Mucosa of stomach (tissue), 1 donor: ENCODE results near the gene SCAMP2.

Experiments used
- H3K27me3 ChIP-seq: one replicate; pipeline ENCODE4 v1.7.0; 2013; ENCODE audit warnings: mild to moderate bottlenecking, low read length; ENCODE audit not compliant: control insufficient read depth, insufficient read depth
- H3K36me3 ChIP-seq: one replicate; pipeline ENCODE4 v1.7.0; 2013; ENCODE audit warnings: low read length; ENCODE audit not compliant: control insufficient read depth, insufficient read depth
- H3K4me1 ChIP-seq: one replicate; pipeline ENCODE4 v1.7.0; 2013; ENCODE audit warnings: mild to moderate bottlenecking, low read length; ENCODE audit not compliant: control insufficient read depth, insufficient read depth
- H3K4me3 ChIP-seq: one replicate; pipeline ENCODE4 v1.7.0; 2013; ENCODE audit warnings: low read length
- H3K9ac ChIP-seq: one replicate; pipeline ENCODE4 v1.7.0; 2013; ENCODE audit warnings: mild to moderate bottlenecking, low read length, moderate library complexity
- H3K9me3 ChIP-seq: one replicate; pipeline ENCODE4 v1.7.0; 2013; ENCODE audit warnings: mild to moderate bottlenecking, low read length, moderate library complexity; ENCODE audit not compliant: control insufficient read depth
- donor health status: Pancreatic carcinoma.

SCAMP2 gene

DNA sequence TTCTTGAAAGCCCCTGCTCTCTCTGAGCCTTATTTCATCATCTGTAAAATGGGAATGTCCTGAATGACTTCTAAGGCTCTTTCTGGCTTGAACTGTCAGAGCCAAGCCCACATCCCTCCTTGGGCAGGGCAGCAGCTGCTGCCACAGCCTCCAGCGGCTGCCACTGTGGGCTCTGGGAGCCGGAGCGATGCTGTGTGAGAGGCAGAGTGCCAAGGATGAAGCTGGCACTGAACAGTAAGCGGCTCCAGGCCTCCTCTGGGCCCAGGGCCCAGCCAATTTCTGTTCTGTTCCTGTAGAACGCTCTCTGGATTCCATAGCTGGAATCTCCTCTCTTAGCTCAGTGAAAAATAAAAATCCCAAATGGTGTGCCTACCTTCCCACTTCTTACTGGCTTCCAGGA lies 42.3 kb downstream of the SCAMP2 start:
- peaks cover 10% of the 10 kb centered on the region for H3K4me1 ChIP-seq
- H3K27me3 ChIP-seq: peaks cover 27% of the 10 kb centered on the region
- H3K9ac ChIP-seq: no peak overlapping the region
- H3K9me3 ChIP-seq: no peaks in the 10 kb centered on the region
- no peaks in the 10 kb centered on the region for H3K36me3 ChIP-seq
- no peak overlapping the region for H3K4me3 ChIP-seq

DNA sequence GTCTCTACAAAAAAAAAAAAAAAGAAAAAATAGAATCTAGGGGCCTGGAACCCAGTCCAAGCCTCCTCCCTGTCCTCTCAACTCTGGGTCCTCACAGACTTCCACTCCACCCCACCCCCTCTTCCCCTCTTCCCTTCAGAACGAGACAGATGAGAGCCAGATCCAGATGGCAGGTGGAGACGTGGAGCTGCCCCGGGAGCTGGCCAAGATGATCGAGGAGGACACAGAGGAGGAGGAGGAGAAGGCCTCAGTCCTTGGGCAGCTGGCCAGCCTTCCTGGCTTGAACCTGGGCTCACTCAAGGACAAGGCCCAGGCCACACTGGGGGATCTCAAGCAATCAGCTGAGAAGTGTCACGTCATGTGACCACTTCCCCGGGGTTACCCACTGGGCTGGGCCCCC lies 43.2 kb downstream of the SCAMP2 start:
- Histone ChIP-seq H3K4me1 (peaks cover 10% of the 10 kb centered on the region), H3K4me3 (no peak overlapping the region)

DNA sequence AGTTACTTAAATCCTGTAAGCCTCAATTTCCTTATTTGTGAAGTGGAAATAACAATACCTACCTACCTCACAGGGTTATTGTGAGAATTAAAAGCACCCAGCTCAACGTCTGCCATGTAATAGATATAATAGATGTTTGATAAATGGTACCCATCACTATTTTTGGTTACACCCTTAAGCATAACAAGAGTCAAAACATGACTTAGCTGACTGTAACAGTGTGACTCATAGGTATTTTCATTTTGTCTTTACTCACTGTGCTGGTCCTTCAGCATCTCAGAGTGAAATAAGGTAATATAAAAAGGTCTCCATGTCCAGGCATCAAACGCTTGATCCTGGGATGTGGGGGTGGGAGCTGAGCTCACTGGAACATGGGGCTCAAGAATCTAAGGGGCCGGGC lies 43.7 kb downstream of the SCAMP2 start:
- no peaks in the 10 kb centered on the region for H3K9me3 ChIP-seq
- no peak overlapping the region for H3K9ac ChIP-seq
- H3K27me3 ChIP-seq: peaks cover 32% of the 10 kb centered on the region
- H3K4me1 ChIP-seq: peaks cover 10% of the 10 kb centered on the region
- H3K36me3 ChIP-seq: no peaks in the 10 kb centered on the region
- no peak overlapping the region for H3K4me3 ChIP-seq

More for the DNA sequence above, 43.2 kb downstream of the SCAMP2 start:
- Histone ChIP-seq H3K27me3 (peaks cover 32% of the 10 kb centered on the region), H3K9ac (no peak overlapping the region), H3K36me3 (no peaks in the 10 kb centered on the region), H3K9me3 (no peaks in the 10 kb centered on the region)

DNA sequence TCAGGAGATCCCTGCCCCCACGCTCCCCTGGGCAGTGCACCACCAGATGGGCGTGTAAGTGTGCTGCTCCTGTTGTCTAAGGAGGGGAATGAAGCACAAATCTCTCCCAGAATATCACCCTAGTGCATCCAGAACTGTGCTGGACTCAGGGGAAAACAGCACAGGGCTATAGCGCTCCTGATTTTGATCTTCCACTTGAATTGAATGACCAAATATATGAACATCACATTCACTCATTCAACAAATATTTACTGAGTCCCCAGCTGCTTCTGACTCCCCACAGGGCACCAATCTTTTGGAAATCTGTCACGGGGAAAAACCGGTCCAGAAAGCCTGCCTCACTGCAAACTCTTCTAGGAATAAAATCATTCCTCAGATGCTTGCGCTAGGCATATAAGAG lies 44.3 kb downstream of the SCAMP2 start:
- H3K27me3 ChIP-seq: peaks cover 32% of the 10 kb centered on the region
- peaks cover 10% of the 10 kb centered on the region for H3K4me1 ChIP-seq
- no peak overlapping the region for H3K4me3 ChIP-seq
- no peaks in the 10 kb centered on the region for H3K36me3 ChIP-seq
- H3K9ac ChIP-seq: no peak overlapping the region
- no peaks in the 10 kb centered on the region for H3K9me3 ChIP-seq

DNA sequence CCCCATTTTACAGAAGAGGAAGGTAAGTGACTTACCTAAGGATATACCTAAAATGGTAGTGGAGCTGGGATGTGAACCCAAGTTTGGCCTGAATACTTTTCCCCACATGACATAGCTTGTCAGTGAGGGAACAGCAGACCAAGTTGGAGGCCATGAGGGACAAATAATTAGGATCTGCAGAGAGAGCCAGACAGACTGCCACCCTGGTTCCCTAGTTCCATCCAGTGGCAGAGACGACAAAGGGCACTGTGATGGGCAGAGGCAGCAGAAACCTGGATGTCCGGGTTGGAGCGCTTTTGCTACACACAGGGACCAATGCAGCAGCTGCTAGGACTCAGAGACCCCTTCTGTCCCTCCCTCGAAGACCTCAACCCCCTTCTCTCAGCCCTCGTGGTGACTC lies 45.6 kb downstream of the SCAMP2 start:
- peaks cover 9% of the 10 kb centered on the region for H3K4me1 ChIP-seq
- H3K36me3 ChIP-seq: no peaks in the 10 kb centered on the region
- H3K9me3 ChIP-seq: no peaks in the 10 kb centered on the region
- no peak overlapping the region for H3K9ac ChIP-seq
- peaks cover 32% of the 10 kb centered on the region for H3K27me3 ChIP-seq
- H3K4me3 ChIP-seq: no peak overlapping the region

DNA sequence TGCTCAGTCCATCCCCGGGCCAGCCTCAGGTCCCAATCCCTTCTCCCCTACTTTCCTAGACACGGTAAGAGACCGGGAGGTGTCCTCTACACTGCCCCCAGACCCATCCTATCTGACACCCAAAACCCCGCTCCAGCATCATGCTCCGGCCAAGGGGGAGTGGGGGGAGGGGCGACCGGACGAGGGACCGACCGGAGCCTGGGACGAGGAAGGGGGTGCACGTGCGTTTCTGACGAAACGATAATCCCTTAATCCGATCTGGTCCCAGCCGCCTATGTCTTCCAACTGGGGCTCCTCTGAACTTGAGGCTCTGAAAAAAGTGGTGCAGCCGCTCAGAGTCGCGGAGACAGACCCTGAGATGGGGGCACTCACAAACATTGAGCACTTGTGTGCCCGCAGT lies 46.2 kb downstream of the SCAMP2 start:
- Histone ChIP-seq H3K9me3 (no peaks in the 10 kb centered on the region), H3K4me1 (peaks cover 2% of the 10 kb centered on the region), H3K27me3 (peaks cover 32% of the 10 kb centered on the region), H3K4me3 (no peak overlapping the region), H3K9ac (no peak overlapping the region), H3K36me3 (no peaks in the 10 kb centered on the region)

DNA sequence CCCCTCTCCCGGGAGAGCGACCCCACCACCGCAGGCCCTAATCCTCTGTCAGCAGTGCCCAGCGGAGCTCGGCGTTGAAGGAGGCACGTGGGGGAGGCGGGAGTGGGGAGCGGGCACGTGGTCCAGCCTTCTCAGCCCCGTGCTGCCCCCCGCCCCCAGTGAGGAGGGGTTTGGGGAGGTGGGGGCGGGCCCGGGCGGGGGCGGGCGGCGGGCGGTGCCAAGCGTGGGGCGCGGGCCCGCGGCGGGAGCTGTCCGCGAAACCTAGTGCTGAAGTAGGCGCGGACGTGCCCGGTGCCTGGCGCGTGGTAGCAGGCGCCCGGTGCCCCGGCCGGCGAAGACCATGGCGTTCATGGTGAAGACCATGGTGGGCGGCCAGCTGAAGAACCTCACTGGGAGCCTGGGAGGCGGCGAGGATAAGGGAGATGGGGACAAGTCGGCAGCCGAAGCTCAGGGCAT lies 46.8 kb downstream of the SCAMP2 start, which contains the start of gene CPLX3:
Gene CPLX3, plus strand, starts transcription at position 264 of the 456 bp plus-strand sequence. Its CDS starts 77 bp downstream, at position 341.
- H3K36me3 ChIP-seq: no peaks in the 10 kb centered on the region
- H3K9me3 ChIP-seq: no peaks in the 10 kb centered on the region
- H3K27me3 ChIP-seq: peaks cover 32% of the 10 kb centered on the region
- no peaks in the 10 kb centered on the region for H3K4me1 ChIP-seq
- no peak within 1 kb of the TSS for H3K4me3 ChIP-seq
- no peak within 1 kb of the TSS for H3K9ac ChIP-seq

DNA sequence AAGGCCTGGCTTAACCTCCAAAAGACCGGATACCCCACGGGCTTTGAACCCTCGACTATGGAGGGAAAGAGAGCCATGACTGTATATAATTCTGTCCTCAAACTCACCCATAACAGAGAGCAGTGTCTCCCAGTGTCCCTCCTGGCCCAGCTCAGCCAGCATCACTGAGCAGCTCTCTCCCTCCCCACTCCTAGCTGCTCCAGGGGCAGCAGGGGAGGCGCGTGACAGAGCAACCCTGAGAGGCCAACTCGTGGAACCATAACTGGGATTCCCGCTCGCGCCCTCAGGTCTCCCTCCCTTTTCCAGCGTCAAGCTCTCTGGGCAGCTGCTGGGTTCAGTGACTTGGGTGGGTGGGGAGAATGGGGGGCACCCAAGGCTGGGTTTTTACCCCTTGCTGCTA lies 47.3 kb downstream of the SCAMP2 start:
- Histone ChIP-seq H3K27me3 (peaks cover 32% of the 10 kb centered on the region), H3K9ac (no peak overlapping the region), H3K4me3 (no peak overlapping the region), H3K4me1 (no peaks in the 10 kb centered on the region), H3K36me3 (no peaks in the 10 kb centered on the region), H3K9me3 (no peaks in the 10 kb centered on the region)

DNA sequence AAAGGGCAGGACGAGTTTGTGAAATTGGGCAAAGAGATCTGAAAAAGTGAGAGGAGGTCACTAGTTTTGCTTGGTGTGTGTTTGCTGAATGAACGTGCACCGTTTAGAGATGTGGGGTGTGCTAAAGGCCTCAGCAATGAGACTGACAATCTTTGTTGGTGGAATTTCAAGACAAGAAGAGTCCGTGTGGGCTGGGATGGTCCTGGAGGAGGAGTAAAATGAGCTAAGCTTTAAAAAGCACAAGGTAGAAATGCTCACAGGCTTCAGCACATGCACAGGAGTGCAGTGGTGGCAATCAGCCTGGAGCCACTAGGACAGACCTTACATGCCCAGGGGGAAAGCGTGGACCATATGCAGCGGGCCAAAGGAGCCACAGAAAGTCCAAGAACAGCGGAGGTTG lies 48.2 kb downstream of the SCAMP2 start:
- no peak overlapping the region for H3K4me3 ChIP-seq
- H3K27me3 ChIP-seq: peaks cover 32% of the 10 kb centered on the region
- H3K36me3 ChIP-seq: no peaks in the 10 kb centered on the region
- no peak overlapping the region for H3K9ac ChIP-seq
- H3K9me3 ChIP-seq: no peaks in the 10 kb centered on the region
- H3K4me1 ChIP-seq: no peaks in the 10 kb centered on the region

DNA sequence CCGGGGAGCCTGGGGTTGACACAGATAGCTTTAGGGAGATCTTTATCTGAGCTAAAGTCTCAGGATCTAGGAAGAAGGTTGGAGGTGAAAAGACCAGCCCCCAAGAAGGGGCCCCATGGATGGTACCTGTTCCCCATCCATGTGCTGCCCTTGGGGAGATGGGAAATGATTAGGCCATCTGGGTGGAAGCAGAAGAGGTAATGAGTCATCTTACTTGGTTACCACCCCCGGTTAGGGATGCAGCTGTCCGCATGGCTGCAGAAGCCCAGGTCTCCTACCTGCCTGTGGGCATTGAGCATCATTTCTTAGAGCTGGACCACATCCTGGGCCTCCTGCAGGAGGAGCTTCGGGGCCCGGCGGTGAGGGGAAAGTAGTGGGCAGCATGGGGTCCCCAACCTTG lies 49.8 kb downstream of the SCAMP2 start:
- no peaks in the 10 kb centered on the region for H3K9me3 ChIP-seq
- peaks cover 8% of the 10 kb centered on the region for H3K4me1 ChIP-seq
- H3K36me3 ChIP-seq: no peaks in the 10 kb centered on the region
- H3K9ac ChIP-seq: no peak overlapping the region
- H3K4me3 ChIP-seq: no peak overlapping the region
- H3K27me3 ChIP-seq: peaks cover 24% of the 10 kb centered on the region

DNA sequence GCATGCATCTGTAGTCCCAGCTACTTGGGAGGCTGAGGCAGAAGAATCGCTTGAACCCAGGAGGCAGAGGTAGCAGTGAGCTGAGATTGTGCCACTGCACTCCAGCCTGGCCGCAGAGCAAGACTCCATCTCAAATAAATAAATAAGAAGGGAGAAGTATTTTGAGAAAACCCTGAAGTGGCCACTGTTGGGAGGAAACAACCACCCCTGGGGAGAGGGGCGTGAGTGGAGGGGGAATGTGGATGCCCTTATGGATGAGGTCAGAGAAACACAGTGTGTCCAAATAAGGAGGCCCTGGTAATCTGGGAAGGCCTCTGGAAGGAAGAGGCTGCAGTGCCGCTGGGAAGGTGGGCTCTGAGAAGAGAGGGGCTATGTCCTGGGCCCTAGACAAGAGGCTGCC lies 50.9 kb downstream of the SCAMP2 start:
- no peak overlapping the region for H3K9ac ChIP-seq
- H3K27me3 ChIP-seq: peaks cover 13% of the 10 kb centered on the region
- no peaks in the 10 kb centered on the region for H3K9me3 ChIP-seq
- H3K4me1 ChIP-seq: peaks cover 17% of the 10 kb centered on the region
- H3K4me3 ChIP-seq: no peak overlapping the region
- H3K36me3 ChIP-seq: no peaks in the 10 kb centered on the region

DNA sequence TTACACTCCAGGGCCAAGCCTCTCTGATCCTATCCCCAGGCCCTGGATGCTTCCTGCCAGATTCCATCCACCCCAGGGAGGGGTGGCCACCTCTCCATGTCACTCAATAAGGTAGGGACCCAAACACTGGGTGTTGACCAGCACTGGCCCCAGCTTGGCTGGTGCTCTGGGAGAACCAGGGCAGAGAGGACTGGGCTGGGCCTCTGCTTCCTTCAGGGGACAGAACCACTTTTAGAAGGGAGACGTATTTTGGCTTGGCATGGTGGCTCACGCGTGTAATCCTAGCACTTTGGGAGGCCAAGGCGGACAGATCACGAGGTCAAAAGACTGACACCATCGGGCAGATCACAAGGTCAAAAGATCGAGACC lies 51.4 kb downstream of the SCAMP2 start:
- peaks cover 20% of the 10 kb centered on the region for H3K4me1 ChIP-seq
- H3K27me3 ChIP-seq: peaks cover 8% of the 10 kb centered on the region
- H3K4me3 ChIP-seq: no peak overlapping the region
- no peak overlapping the region for H3K9ac ChIP-seq
- no peaks in the 10 kb centered on the region for H3K9me3 ChIP-seq
- H3K36me3 ChIP-seq: no peaks in the 10 kb centered on the region

DNA sequence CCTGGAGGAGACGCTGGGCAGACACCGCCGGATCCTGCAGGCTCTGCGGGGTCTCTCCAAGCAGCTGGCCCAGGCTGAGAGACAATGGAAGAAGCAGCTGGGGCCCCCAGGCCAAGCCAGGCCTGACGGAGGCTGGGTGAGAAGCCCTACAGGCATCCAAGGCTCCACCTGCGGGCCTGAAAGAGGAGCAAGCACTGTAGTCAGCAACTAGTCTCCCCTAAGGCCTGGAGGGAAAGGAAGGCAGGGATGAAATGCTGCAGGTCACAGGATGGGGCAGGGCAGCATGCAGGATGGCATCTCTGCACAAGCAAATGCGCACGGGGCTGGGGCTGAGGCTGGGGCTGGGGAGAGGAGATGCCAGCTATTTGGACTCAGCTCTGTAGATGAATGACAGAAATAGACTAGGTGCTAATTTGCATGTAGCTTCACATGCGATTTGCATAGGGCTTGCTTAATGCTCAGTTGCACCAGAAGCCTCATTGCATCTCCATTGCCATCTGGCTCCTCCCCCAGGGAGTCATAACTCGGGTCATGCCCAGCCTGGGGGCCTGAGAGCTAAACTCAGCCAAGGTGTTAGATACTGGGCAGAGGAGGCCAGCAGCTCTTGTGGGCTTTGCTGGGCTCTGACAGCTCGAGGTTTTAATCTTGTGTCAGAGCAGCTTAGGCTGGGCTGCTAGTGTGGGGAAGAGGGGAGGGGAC lies 51.9 kb downstream of the SCAMP2 start:
- H3K9me3 ChIP-seq: no peaks in the 10 kb centered on the region
- no peak overlapping the region for H3K4me3 ChIP-seq
- no peaks in the 10 kb centered on the region for H3K36me3 ChIP-seq
- no peak overlapping the region for H3K9ac ChIP-seq
- H3K4me1 ChIP-seq: peaks cover 20% of the 10 kb centered on the region
- H3K27me3 ChIP-seq: peaks cover 5% of the 10 kb centered on the region
